B cell (primary cell): ENCODE data around the gene WDHD1. TPM values are rescaled to one million over a fixed set of nuclear protein-coding genes. Genes with fewer than 3 reads are reported as not detected.
"Not testable (repeated sequence)": the region's sequence is repeated elsewhere in the genome, so short reads cannot be mapped to it uniquely, and the experiment has no call there.

Source experiments
- ATAC-seq: fragments of 200-7000 bp; cut with Tn5 transposase; one replicate; pipeline ENCODE4 v1.10.0; 2021; ENCODE audit warnings: low read depth, mild to moderate bottlenecking, moderate number of reproducible peaks, moderate library complexity
- CTCF ChIA-PET: fragments of 350-600 bp; sonication (Branson Sonifier 250); formaldehyde crosslinking; loops from one replicate; lab custom pipeline; 2021; ENCODE audit warnings: antibody characterized with exemption, inconsistent platforms; lab: Charles Lee
- POLR2A ChIA-PET: fragments of 350-600 bp; sonication (Branson Sonifier 250); formaldehyde crosslinking; loops from one replicate; lab custom pipeline; 2021; ENCODE audit warnings: antibody characterized with exemption; lab: Charles Lee
- DNase-seq: peaks from one replicate; pipeline ENCODE4 v3.0.0; 2013
- H2AFZ ChIP-seq: 2 replicates; pipeline ENCODE4 v1.6.1; 2012; ENCODE audit warnings: mild to moderate bottlenecking, low read depth, low read length; ENCODE audit not compliant: insufficient read depth, poor library complexity, severe bottlenecking
- H3K27ac ChIP-seq, 2 donors: 1 replicate in 1 of 2; 2 replicates in 1 of 2; pipeline ENCODE4 v1.5.1; 2012 to 2013; ENCODE audit warnings: low read length in 2 of 2, mild to moderate bottlenecking in 2 of 2, moderate library complexity in 1 of 2
- H3K27me3 ChIP-seq, 4 experiments: fragments of 200-600 bp in 1 of 4; sonication (generic) in 1 of 4; replicated peaks in 1 of 4; 1 replicate in 2 of 4; 2 replicates in 2 of 4; pipeline versions ENCODE4 v1.6.1 to v1.7.0; 2013 to 2016; ENCODE audit warnings: low read length in 3 of 4, mild to moderate bottlenecking in 2 of 4, mixed read lengths in 1 of 4, moderate library complexity in 1 of 4; ENCODE audit not compliant: insufficient read depth in 4 of 4, control insufficient read depth in 3 of 4; ENCODE audit errors: control extremely low read depth in 1 of 4
- H3K36me3 ChIP-seq, 2 experiments: replicated peaks in 1 of 2; 1 replicate in 1 of 2; 2 replicates in 1 of 2; pipeline versions ENCODE4 v1.6.1 to v1.7.1; 2013; ENCODE audit warnings: low read length in 1 of 2; ENCODE audit not compliant: insufficient read depth in 2 of 2, control insufficient read depth in 1 of 2; ENCODE audit errors: control extremely low read depth in 1 of 2, extremely low read depth in 1 of 2
- H3K4me1 ChIP-seq, 2 donors: fragments of 200-600 bp in 1 of 2; sonication (generic) in 1 of 2; 1 replicate in 1 of 2; 2 replicates in 1 of 2; pipeline versions ENCODE4 v1.5.1 to v1.6.1; 2013 to 2017; ENCODE audit warnings: low read length in 2 of 2; ENCODE audit not compliant: control insufficient read depth in 2 of 2, insufficient read depth in 2 of 2
- H3K4me2 ChIP-seq: replicated peaks from 2 replicates; pipeline ENCODE3; 2012; ENCODE audit warnings: mild to moderate bottlenecking, low read depth, low read length; ENCODE audit not compliant: poor library complexity, severe bottlenecking
- H3K4me3 ChIP-seq, 5 experiments: fragments of 200-600 bp in 1 of 5; sonication (generic) in 1 of 5; 1 replicate in 3 of 5; 2 replicates in 2 of 5; pipeline versions ENCODE4 v1.5.1 to v1.7.0; 2011 to 2016; ENCODE audit warnings: low read length in 4 of 5, mild to moderate bottlenecking in 4 of 5, low read depth in 2 of 5, control low read depth in 1 of 5, moderate library complexity in 1 of 5; ENCODE audit not compliant: insufficient read depth in 1 of 5; ENCODE audit errors: control extremely low read depth in 1 of 5, extremely low read depth in 1 of 5
- H3K79me2 ChIP-seq: fragments of 200-600 bp; sonication (generic); one replicate; pipeline ENCODE4 v1.6.0; 2016; ENCODE audit warnings: low read length; ENCODE audit not compliant: control insufficient read depth, insufficient read depth
- H3K9ac ChIP-seq: fragments of 200-600 bp; sonication (generic); 2 replicates; pipeline ENCODE4 v1.6.1; 2017; ENCODE audit warnings: mild to moderate bottlenecking, low read length, moderate library complexity
- H3K9me3 ChIP-seq, 3 donors: one replicate each; pipeline versions ENCODE4 v1.6.1 to v1.7.1; 2013; ENCODE audit warnings: low read length in 2 of 3; ENCODE audit not compliant: control insufficient read depth in 2 of 3, insufficient read depth in 1 of 3; ENCODE audit errors: control extremely low read depth in 1 of 3
- H4K20me1 ChIP-seq: 2 replicates; pipeline ENCODE4 v1.6.0; 2012; ENCODE audit warnings: mild to moderate bottlenecking, low read length; ENCODE audit not compliant: insufficient read depth, control insufficient read depth, poor library complexity, severe bottlenecking
- H3K27ac Mint-ChIP-seq: one replicate; pipeline ENCODE4 v1.8.0; 2021; ENCODE audit warnings: mixed read lengths
- H3K27me3 Mint-ChIP-seq: one replicate; pipeline ENCODE4 v1.8.0; 2021; ENCODE audit warnings: mixed read lengths
- H3K4me1 Mint-ChIP-seq: one replicate; pipeline ENCODE4 v1.8.0; 2021; ENCODE audit warnings: mixed read lengths
- H3K4me3 Mint-ChIP-seq: one replicate; pipeline ENCODE4 v1.8.0; 2021; ENCODE audit warnings: mixed read lengths
- H3K9me3 Mint-ChIP-seq: one replicate; pipeline ENCODE4 v1.8.0; 2022; ENCODE audit warnings: mixed read lengths; ENCODE audit not compliant: insufficient read depth
- EZH2 ChIP-seq: IDR thresholded peaks from 2 replicates; pipeline ENCODE4 v1.6.1; 2012; ENCODE audit warnings: borderline replicate concordance, low read depth, mild to moderate bottlenecking, moderate library complexity, low read length; ENCODE audit not compliant: insufficient read depth, poor library complexity, severe bottlenecking
- WGBS: methylation state at CpG from one replicate; pipeline ENCODE4 v1.1.5; 2013; ENCODE audit warnings: missing lambda C conversion rate; ENCODE audit not compliant: insufficient coverage; 5-methylcytosine and 5-hydroxymethylcytosine counted together
- intact Hi-C: fragments of 100-400 bp; cut with micrococcal nuclease; formaldehyde crosslinking; loops from one replicate; pipeline ENCODE4 v1.10.0; 2022
- polyA plus RNA-seq: library from polyadenylated mRNA; depleted of rRNA; stranded (reverse); fragments of >200 nt; gene quantifications from 2 replicates; pipeline ENCODE4 v1.2.3, GENCODE V29; 2012
- total RNA-seq, 2 donors: library from RNA; stranded (reverse); fragments of 120-200 nt in 1 of 2; gene quantifications; 1 replicate in 1 of 2; 2 replicates in 1 of 2; pipeline versions ENCODE4 v1.2.3 to v1.2.4, GENCODE V29; 2013 to 2022
- TF ChIP-seq, protein P1 (sequence below): fragments of 200-600 bp; IDR thresholded peaks from one replicate; pipeline ENCODE4 v1.8.0; 2022; ENCODE audit warnings: antibody characterized with exemption, mild to moderate bottlenecking

The WDHD1 gene
- total and polyA plus RNA-seq, 2 donors (not counting 1 experiment from before 2014, with no cell fraction given), result 0.61 to 6.5 TPM

DNA sequence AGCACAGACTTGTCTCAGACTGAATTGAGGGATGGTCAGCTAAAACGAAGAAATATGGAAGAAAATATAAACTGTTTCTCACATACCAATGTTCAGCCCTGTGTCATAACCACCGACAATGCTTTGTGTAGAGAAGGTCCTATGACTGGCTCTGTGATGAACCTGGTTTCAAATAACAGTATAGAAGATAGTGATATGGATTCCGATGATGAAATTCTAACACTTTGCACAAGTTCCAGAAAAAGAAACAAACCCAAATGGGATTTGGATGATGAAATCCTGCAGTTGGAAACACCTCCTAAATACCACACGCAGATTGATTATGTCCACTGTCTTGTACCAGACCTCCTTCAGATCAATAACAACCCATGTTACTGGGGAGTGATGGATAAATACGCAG, 16.6 kb upstream of the WDHD1 start:
- Histone ChIP-seq H3K4me3 (no peak overlapping the region), H3K27ac (no peak overlapping the region), H3K9me3 (no peaks in the 10 kb centered on the region), H3K4me1 (no peaks in the 10 kb centered on the region), H2AFZ (no peak overlapping the region), H3K9ac (no peak overlapping the region), H3K36me3 (peaks cover 14 to 19% of the 10 kb centered on the region in 2 experiments), H3K27me3 (no peaks in the 10 kb centered on the region), H3K4me2 (no peak overlapping the region), H3K79me2 (peaks cover 17% of the 10 kb centered on the region), H4K20me1 (peaks cover 4% of the 10 kb centered on the region)
- Mint-ChIP-seq H3K4me3 (no peak overlapping the region), H3K27ac (no peak overlapping the region), H3K9me3 (no peaks in the 10 kb centered on the region), H3K27me3 (no peaks in the 10 kb centered on the region), H3K4me1 (no peaks in the 10 kb centered on the region)
- ChIA-PET POLR2A (no interaction called here), CTCF (no interaction called here)
- no peak for ATAC-seq
- intact Hi-C loops, result no loop called here
- TF ChIP-seq EZH2, result no peak
- TF ChIP-seq, protein P1, sequence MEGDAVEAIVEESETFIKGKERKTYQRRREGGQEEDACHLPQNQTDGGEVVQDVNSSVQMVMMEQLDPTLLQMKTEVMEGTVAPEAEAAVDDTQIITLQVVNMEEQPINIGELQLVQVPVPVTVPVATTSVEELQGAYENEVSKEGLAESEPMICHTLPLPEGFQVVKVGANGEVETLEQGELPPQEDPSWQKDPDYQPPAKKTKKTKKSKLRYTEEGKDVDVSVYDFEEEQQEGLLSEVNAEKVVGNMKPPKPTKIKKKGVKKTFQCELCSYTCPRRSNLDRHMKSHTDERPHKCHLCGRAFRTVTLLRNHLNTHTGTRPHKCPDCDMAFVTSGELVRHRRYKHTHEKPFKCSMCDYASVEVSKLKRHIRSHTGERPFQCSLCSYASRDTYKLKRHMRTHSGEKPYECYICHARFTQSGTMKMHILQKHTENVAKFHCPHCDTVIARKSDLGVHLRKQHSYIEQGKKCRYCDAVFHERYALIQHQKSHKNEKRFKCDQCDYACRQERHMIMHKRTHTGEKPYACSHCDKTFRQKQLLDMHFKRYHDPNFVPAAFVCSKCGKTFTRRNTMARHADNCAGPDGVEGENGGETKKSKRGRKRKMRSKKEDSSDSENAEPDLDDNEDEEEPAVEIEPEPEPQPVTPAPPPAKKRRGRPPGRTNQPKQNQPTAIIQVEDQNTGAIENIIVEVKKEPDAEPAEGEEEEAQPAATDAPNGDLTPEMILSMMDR, result no peak
- no peak for DNase-seq
- no CpG with 5 or more reads among the region's 5 CpGs for WGBS

DNA sequence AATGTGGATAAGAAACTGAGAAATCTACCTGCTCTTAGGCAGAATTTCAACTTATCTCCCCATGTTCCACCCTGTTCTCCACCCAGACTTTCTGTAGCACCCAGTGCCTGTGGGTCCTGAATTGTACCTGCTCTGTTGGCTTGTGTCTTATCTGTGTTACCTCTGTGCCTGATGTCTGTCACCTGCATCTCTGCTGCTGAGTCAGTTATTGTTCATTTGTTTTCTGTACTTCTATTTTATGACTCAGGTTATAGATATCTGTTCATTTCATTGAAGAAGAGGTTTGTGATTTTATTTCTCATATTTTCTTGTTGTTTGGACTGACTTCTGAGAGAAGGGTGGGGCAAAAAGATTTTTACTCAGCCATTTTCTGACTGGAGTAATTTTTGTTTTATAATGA, 11.8 kb upstream of the WDHD1 start:
- Histone ChIP-seq H3K27ac (no peak overlapping the region), H2AFZ (no peak overlapping the region), H3K4me2 (no peak overlapping the region), H3K27me3 (no peaks in the 10 kb centered on the region), H3K9ac (no peak overlapping the region), H3K4me1 (no peaks in the 10 kb centered on the region), H3K79me2 (peaks cover 28% of the 10 kb centered on the region), H3K4me3 (no peak overlapping the region), H3K9me3 (no peaks in the 10 kb centered on the region), H4K20me1 (peaks cover 10% of the 10 kb centered on the region), H3K36me3 (peaks cover 14 to 28% of the 10 kb centered on the region in 2 experiments)
- Mint-ChIP-seq H3K27me3 (no peaks in the 10 kb centered on the region), H3K4me3 (no peak overlapping the region), H3K27ac (no peak overlapping the region), H3K9me3 (no peaks in the 10 kb centered on the region), H3K4me1 (no peaks in the 10 kb centered on the region)
- CTCF ChIA-PET, result interaction anchor here (1.1 kb wide), 1 partner anchor 13 kb away, joined by 4 read pairs; the partner anchor contains the start of gene MAPK1IP1L
- ATAC-seq, result no peak
- intact Hi-C loops, result no loop called here
- POLR2A ChIA-PET, result no interaction called here
- no peak for TF ChIP-seq EZH2
- DNase-seq, result no peak

DNA sequence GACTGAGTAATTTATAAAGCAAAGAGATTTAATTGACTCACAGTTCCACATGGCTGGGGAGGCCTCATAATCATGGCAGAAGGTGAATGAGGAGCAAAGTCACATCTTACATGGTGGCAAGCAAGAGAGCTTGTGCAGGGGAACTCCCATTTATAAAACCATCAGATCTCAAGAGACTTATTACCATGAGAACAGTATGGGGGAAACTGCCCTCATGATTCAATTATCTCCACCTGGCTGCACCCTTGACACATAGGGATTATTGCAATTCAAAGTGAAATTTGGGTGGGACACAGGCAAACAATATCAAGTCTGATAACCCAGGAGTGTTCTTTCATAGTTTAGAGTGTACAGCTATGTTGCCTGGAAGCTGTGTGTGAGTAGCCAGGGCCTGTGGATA, 11.1 kb upstream of the WDHD1 start:
- H3K27ac Mint-ChIP-seq, H4K20me1 ChIP-seq, H3K4me3 Mint-ChIP-seq, POLR2A ChIA-PET, H3K4me1 Mint-ChIP-seq, H3K4me2 ChIP-seq, H2AFZ ChIP-seq, H3K27me3 ChIP-seq, H3K9ac ChIP-seq, H3K27me3 Mint-ChIP-seq, H3K27ac ChIP-seq, ATAC-seq, intact Hi-C loops, H3K4me3 ChIP-seq, DNase-seq, H3K9me3 ChIP-seq, H3K9me3 Mint-ChIP-seq, H3K4me1 ChIP-seq: not testable (repeated sequence)
- CTCF ChIA-PET, result interaction anchor here (0.6 to 1.4 kb wide), 3 partner anchors 9 to 141 kb away, joined by 3 to 4 read pairs (median 3); partner anchors contain the start of gene MAPK1IP1L
- Histone ChIP-seq H3K36me3 (peaks cover 7 to 21% of the 10 kb centered on the region in 2 experiments), H3K79me2 (peaks cover 33% of the 10 kb centered on the region)
